ENCODE results near the gene SUCLG1. TPM values are rescaled to one million over a fixed set of nuclear protein-coding genes. Genes with fewer than 3 reads are reported as not detected.
A peak's percentile ranks its signal among the peaks of the same experiment; 100 is the strongest.

Gene SUCLG1
- 100 to 1,000 TPM; 224 to 777 (median 361) TPM for polyA plus RNA-seq
- long read RNA-seq, donor 1, result 0 reads
- long read RNA-seq, donor 2, transcript SUCLG1-205 (2 exons, 1,765 nt), result major isoform, 118 of 231 reads
- long read RNA-seq, donor 2, transcript SUCLG1-201 (9 exons, 1,475 nt), result minor isoform, 56 of 231 reads
- long read RNA-seq, donor 2, partial matches to known transcripts, result 56 of 231 reads
- long read RNA-seq, donor 2, other reads (novel, unspliced or antisense), result 0 of 231 reads
- long read RNA-seq, donor 3, transcript SUCLG1-201 (9 exons, 1,475 nt), result minor isoform, 73 of 460 reads
- long read RNA-seq, donor 3, transcript SUCLG1-205 (2 exons, 1,765 nt), result major isoform, 257 of 460 reads
- long read RNA-seq, donor 3, partial matches to known transcripts, result 126 of 460 reads
- long read RNA-seq, donor 3, other reads (novel, unspliced or antisense), result 0 of 460 reads
- long read RNA-seq, donor 4, transcript SUCLG1-205 (2 exons, 1,765 nt), result major isoform, 7 of 7 reads
- long read RNA-seq, donor 4, partial matches to known transcripts, result 0 of 7 reads
- long read RNA-seq, donor 4, other reads (novel, unspliced or antisense), result 0 of 7 reads
- long read RNA-seq, donor 5, transcript SUCLG1-205 (2 exons, 1,765 nt), result major isoform, 75 of 118 reads
- long read RNA-seq, donor 5, transcript SUCLG1-201 (9 exons, 1,475 nt), result minor isoform, 14 of 118 reads
- long read RNA-seq, donor 5, partial matches to known transcripts, result 27 of 118 reads
- long read RNA-seq, donor 5, other reads (novel, unspliced or antisense), result 0 of 118 reads
- long read RNA-seq, donor 6, transcript SUCLG1-205 (2 exons, 1,765 nt), result major isoform, 192 of 370 reads
- long read RNA-seq, donor 6, transcript SUCLG1-201 (9 exons, 1,475 nt), result minor isoform, 70 of 370 reads
- long read RNA-seq, donor 6, partial matches to known transcripts, result 98 of 370 reads
- long read RNA-seq, donor 6, other reads (novel, unspliced or antisense), result 7 of 370 reads
- long read RNA-seq, donor 7, result 0 reads
- long read RNA-seq, donor 8, partial matches to known transcripts, result 0 of 5 reads
- long read RNA-seq, donor 8, other reads (novel, unspliced or antisense), result 0 of 5 reads
- long read RNA-seq, donor 9, transcript SUCLG1-205 (2 exons, 1,765 nt), result major isoform, 46 of 96 reads
- long read RNA-seq, donor 9, transcript SUCLG1-201 (9 exons, 1,475 nt), result minor isoform, 29 of 96 reads
- long read RNA-seq, donor 9, partial matches to known transcripts, result 21 of 96 reads
- long read RNA-seq, donor 9, other reads (novel, unspliced or antisense), result 0 of 96 reads
- long read RNA-seq, donor 10, transcript SUCLG1-201 (9 exons, 1,475 nt), result minor isoform, 107 of 459 reads
- long read RNA-seq, donor 10, transcript SUCLG1-205 (2 exons, 1,765 nt), result major isoform, 223 of 459 reads
- long read RNA-seq, donor 10, partial matches to known transcripts, result 127 of 459 reads
- long read RNA-seq, donor 10, other reads (novel, unspliced or antisense), result 0 of 459 reads

DNA sequence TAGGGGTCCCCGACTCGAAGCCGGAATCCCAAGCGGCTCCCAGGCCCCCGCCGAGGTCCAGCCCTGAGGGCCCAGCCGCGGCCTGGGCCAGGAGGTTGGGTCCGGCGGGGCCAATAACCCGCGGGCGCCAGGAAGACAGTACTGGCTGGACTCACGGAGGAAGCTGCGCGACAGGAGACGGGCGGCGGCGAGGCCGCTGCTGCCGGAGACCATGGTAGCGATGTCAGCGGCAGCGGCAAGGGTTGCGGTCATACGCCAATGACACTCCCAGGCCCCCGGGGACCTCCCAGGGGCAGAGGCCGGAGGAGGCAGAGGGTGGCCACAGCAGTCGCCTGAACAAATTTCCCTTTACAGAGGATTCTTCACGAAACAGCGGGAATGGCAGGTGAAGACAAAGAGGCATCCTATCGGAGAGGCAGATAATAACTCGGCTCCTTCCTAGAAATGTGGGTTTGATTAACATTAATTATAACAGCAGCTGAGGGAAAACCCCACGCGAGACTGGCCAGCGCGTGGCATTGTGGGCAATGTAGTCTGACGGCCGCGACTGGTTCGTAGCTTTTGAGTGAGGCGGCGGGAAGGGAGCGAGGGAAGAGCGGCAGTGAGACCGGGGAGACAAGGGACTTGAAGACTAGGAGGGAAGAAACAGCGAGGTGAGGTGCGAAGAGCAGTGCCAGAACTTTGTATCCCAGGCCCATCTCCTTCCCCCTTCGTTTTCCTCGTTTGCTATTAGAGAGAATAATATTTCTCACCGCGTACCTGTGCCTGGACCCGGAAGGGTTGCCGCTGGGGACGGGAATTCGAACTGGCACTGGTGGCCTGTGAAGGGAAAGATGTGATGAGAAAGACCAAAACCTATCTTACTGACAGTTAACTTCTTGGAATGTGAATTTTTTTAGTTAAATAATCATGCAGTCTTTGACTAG is at the start of gene SUCLG1:
Gene SUCLG1, minus strand, starts transcription at position 263 of the 926 bp plus-strand sequence. Its CDS starts 11 bp downstream, at position 252.
- FAIRE-seq, result no peak
- peak within 1 kb of the TSS; percentile 72 to 97 (median 87) for H3K27ac ChIP-seq (ENCODE audit: low read depth in 1 of 3, low read length in 2 of 3)
- H3K4me3 ChIP-seq (ENCODE audit: low read depth in 1 of 3, low read length in 3 of 3), result peak within 1 kb of the TSS; percentile 87 to 90 (median 89)
- H3K27me3 ChIP-seq (ENCODE audit: control insufficient read depth in 3 of 3, insufficient read depth in 3 of 3, low read length in 3 of 3), result no peaks in the 10 kb centered on the region
- DNase-seq, result peak; percentile 89 to 95
- no peaks in the 10 kb centered on the region for H3K36me3 ChIP-seq (ENCODE audit: control insufficient read depth in 3 of 3, insufficient read depth in 2 of 3, low read depth in 1 of 3, low read length in 3 of 3)
- WGBS, 3 donors, result 0 to 1% (median 0%) methylated on average over 56 to 57 of the region's 57 CpGs
- peaks cover 3 to 34% (median 4%) of the 10 kb centered on the region in 3 donors for H3K4me1 ChIP-seq (ENCODE audit: control insufficient read depth in 3 of 3, insufficient read depth in 2 of 3, low read depth in 1 of 3, low read length in 2 of 3)
- H3K9me3 ChIP-seq (ENCODE audit: control insufficient read depth in 2 of 2, insufficient read depth in 1 of 2, low read depth in 1 of 2, low read length in 1 of 2), result no peaks in the 10 kb centered on the region

DNA sequence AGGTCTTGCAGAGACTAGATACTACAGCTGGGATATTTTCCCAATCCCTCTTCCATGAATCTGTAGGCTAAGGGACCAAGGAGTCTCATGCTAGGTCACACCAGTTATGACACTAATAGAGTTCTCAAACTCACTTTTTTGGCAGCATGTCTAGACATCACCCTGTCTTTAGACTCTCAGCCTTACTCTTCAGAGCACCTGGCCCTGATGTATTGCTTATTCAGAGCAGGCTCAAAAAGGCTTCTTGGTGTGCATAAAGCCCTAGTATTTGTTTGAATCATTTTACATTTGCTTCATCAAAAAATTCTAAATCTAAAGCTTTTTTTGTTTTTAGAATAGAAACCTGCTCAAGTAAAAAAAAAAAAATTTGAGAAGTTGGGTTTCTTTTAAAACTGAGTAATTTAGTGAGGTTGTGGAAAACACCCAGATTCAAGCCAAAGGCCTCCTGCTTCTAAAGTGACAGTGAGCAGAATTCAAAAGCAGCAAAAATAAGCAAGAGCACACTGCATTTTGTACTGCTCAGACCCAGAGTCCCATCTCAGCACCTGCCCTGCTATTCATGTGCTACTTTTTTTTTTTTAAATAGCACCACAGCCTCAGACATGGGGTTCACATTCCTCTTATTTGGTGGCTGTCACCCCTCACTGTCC is 39.2 kb upstream of the SUCLG1 start:
- H3K9me3 ChIP-seq (ENCODE audit: control insufficient read depth in 2 of 2, insufficient read depth in 1 of 2, low read depth in 1 of 2, low read length in 1 of 2), result no peaks in the 10 kb centered on the region
- no peak overlapping the region for H3K27ac ChIP-seq (ENCODE audit: low read depth in 1 of 3, low read length in 2 of 3)
- DNase-seq, result no peak
- peaks cover 0 to 2% (median 0%) of the 10 kb centered on the region in 3 donors for H3K36me3 ChIP-seq (ENCODE audit: control insufficient read depth in 3 of 3, insufficient read depth in 2 of 3, low read depth in 1 of 3, low read length in 3 of 3)
- no peaks in the 10 kb centered on the region for H3K4me1 ChIP-seq (ENCODE audit: control insufficient read depth in 3 of 3, insufficient read depth in 2 of 3, low read depth in 1 of 3, low read length in 2 of 3)
- no peak overlapping the region for H3K4me3 ChIP-seq (ENCODE audit: low read depth in 1 of 3, low read length in 3 of 3)
- no peak for FAIRE-seq
- H3K27me3 ChIP-seq (ENCODE audit: control insufficient read depth in 3 of 3, insufficient read depth in 3 of 3, low read length in 3 of 3), result no peaks in the 10 kb centered on the region

DNA sequence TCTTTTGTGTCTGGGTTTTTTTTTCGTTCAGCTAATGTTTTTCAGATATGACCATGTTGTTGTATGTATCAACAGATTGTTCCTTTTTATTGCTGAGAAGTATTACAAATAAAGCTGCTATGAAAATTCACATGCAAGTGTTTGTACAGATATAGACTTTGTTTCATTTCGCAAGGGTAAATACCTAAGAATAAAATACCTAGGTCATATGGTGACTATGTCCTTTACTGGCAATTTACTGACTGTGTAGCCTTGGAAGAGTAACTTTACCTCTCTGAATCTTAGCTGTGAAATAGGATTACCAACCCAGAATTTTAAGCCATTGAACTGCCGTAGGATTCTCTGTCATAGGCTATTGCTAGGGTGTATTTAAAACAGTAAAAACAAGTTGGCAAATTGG is 38.2 kb upstream of the SUCLG1 start:
- no peaks in the 10 kb centered on the region for H3K4me1 ChIP-seq (ENCODE audit: control insufficient read depth in 3 of 3, insufficient read depth in 2 of 3, low read depth in 1 of 3, low read length in 2 of 3)
- FAIRE-seq (no peak), DNase-seq (no peak)
- peaks cover 0 to 2% (median 0%) of the 10 kb centered on the region in 3 donors for H3K36me3 ChIP-seq (ENCODE audit: control insufficient read depth in 3 of 3, insufficient read depth in 2 of 3, low read depth in 1 of 3, low read length in 3 of 3)
- no peaks in the 10 kb centered on the region for H3K9me3 ChIP-seq (ENCODE audit: control insufficient read depth in 2 of 2, insufficient read depth in 1 of 2, low read depth in 1 of 2, low read length in 1 of 2)
- 73 to 89% (median 83%) methylated on average over 3 of the region's 3 CpGs for WGBS, 3 donors
- H3K27ac ChIP-seq (ENCODE audit: low read depth in 1 of 3, low read length in 2 of 3), result no peak overlapping the region
- H3K27me3 ChIP-seq (ENCODE audit: control insufficient read depth in 3 of 3, insufficient read depth in 3 of 3, low read length in 3 of 3), result no peaks in the 10 kb centered on the region
- H3K4me3 ChIP-seq (ENCODE audit: low read depth in 1 of 3, low read length in 3 of 3), result no peak overlapping the region

DNA sequence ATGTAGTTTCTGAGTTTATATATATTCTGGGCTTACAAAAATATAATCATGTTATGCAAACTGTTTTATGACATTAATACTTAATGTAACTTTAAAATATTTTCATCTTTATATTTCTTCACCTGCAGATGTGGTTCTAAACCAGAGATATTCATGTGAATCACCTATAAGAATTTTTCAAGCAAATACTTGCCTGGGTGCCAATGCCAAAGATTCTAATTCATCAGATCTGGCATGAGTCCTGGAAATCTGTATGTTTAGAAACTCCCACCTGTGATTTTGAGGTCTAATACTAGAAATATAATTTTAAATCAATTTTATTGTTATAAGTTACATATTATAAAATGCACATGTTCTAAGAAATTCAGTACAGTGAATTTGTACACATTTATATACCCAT is 37.3 kb upstream of the SUCLG1 start:
- FAIRE-seq, result no peak
- no peak for DNase-seq
- Histone ChIP-seq H3K36me3 (ENCODE audit: control insufficient read depth in 3 of 3, insufficient read depth in 2 of 3, low read depth in 1 of 3, low read length in 3 of 3) (peaks cover 0 to 2% (median 0%) of the 10 kb centered on the region in 3 donors), H3K9me3 (ENCODE audit: control insufficient read depth in 2 of 2, insufficient read depth in 1 of 2, low read depth in 1 of 2, low read length in 1 of 2) (no peaks in the 10 kb centered on the region), H3K4me3 (ENCODE audit: low read depth in 1 of 3, low read length in 3 of 3) (no peak overlapping the region), H3K27me3 (ENCODE audit: control insufficient read depth in 3 of 3, insufficient read depth in 3 of 3, low read length in 3 of 3) (no peaks in the 10 kb centered on the region), H3K4me1 (ENCODE audit: control insufficient read depth in 3 of 3, insufficient read depth in 2 of 3, low read depth in 1 of 3, low read length in 2 of 3) (no peaks in the 10 kb centered on the region), H3K27ac (ENCODE audit: low read depth in 1 of 3, low read length in 2 of 3) (no peak overlapping the region)

DNA sequence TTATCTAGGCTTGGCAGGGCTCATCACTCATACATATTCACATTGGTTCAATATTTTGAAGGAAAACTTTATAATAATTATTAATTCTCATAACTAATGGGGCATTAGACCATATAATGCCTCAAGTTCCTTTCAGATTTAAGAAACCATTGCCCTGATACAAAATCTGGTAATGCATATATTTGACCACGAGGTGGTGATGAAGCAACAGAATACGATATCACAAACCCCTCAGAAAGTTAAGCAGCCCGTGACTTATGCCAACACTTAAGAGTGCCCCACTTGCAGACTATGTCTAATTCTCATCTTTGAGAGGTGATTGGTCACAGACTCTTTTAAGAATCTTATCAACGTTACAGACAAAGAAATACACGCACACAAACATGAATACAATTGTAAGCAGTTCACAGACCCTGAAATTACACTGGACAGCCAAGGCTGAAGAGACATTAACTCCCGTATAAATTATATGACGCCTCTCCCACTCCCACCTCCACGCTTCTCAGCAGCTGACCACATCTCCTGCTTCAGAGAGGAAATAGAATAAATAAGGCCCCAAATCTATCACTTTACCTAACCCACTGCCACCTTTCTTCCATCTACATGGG is 36.6 kb upstream of the SUCLG1 start:
- Histone ChIP-seq H3K4me1 (ENCODE audit: control insufficient read depth in 3 of 3, insufficient read depth in 2 of 3, low read depth in 1 of 3, low read length in 2 of 3) (no peaks in the 10 kb centered on the region), H3K4me3 (ENCODE audit: low read depth in 1 of 3, low read length in 3 of 3) (no peak overlapping the region), H3K36me3 (ENCODE audit: control insufficient read depth in 3 of 3, insufficient read depth in 2 of 3, low read depth in 1 of 3, low read length in 3 of 3) (peaks cover 0 to 2% (median 0%) of the 10 kb centered on the region in 3 donors), H3K27me3 (ENCODE audit: control insufficient read depth in 3 of 3, insufficient read depth in 3 of 3, low read length in 3 of 3) (no peaks in the 10 kb centered on the region), H3K9me3 (ENCODE audit: control insufficient read depth in 2 of 2, insufficient read depth in 1 of 2, low read depth in 1 of 2, low read length in 1 of 2) (no peaks in the 10 kb centered on the region), H3K27ac (ENCODE audit: low read depth in 1 of 3, low read length in 2 of 3) (no peak overlapping the region)
- 15 to 24% (median 23%) methylated on average over 8 of the region's 8 CpGs for WGBS, 3 donors
- peak; percentile 87 for FAIRE-seq
- DNase-seq, result peak; percentile 74 to 75

DNA sequence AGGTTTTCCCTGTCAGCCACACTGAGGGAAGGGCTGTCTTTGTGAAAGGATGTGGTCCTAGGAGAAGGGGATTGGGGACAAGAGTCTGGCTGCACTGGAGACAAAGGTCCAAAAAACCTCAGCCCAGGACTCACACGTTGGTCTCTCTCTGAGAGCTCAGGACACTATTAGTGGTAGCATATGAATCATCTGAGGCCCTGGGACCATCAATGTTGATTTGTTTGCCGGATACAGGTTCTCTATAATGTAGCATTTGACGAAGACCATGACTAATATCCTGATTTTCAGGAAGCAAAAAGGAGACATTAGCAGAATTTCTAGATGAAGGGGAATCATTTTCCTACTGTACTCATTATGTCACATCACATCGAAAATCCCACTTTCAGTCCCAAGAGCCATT is 35.0 kb upstream of the SUCLG1 start:
- Histone ChIP-seq H3K4me3 (ENCODE audit: low read depth in 1 of 3, low read length in 3 of 3) (no peak overlapping the region), H3K27ac (ENCODE audit: low read depth in 1 of 3, low read length in 2 of 3) (no peak overlapping the region), H3K36me3 (ENCODE audit: control insufficient read depth in 3 of 3, insufficient read depth in 2 of 3, low read depth in 1 of 3, low read length in 3 of 3) (peaks cover 0 to 2% (median 0%) of the 10 kb centered on the region in 3 donors), H3K27me3 (ENCODE audit: control insufficient read depth in 3 of 3, insufficient read depth in 3 of 3, low read length in 3 of 3) (no peaks in the 10 kb centered on the region), H3K9me3 (ENCODE audit: control insufficient read depth in 2 of 2, insufficient read depth in 1 of 2, low read depth in 1 of 2, low read length in 1 of 2) (no peaks in the 10 kb centered on the region), H3K4me1 (ENCODE audit: control insufficient read depth in 3 of 3, insufficient read depth in 2 of 3, low read depth in 1 of 3, low read length in 2 of 3) (no peaks in the 10 kb centered on the region)
- DNase-seq, result no peak
- no peak for FAIRE-seq
- 76 to 83% (median 77%) methylated on average over 4 of the region's 4 CpGs for WGBS, 3 donors

DNA sequence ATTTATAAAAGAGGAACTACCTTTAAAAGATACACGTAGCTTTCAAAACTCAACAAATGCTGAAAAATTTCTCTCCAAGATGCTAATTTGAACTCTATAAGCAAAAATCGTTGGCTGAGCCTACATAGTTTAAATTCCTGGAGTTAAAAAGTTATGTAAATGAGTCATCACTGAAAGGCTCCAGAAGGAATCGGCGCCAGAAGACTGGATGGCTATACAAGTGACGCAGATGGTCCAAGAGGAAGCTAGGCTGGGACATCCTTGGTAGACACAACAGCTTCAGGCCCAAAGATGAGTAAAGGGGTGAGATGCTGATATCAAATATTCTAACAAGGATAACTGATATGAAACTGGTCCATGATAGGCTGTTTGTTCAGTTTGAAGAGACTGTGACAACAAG is 34.4 kb upstream of the SUCLG1 start:
- no peak overlapping the region for H3K4me3 ChIP-seq (ENCODE audit: low read depth in 1 of 3, low read length in 3 of 3)
- WGBS, 3 donors, result 64 to 81% (median 77%) methylated on average over 5 of the region's 5 CpGs
- no peak overlapping the region for H3K27ac ChIP-seq (ENCODE audit: low read depth in 1 of 3, low read length in 2 of 3)
- no peaks in the 10 kb centered on the region for H3K9me3 ChIP-seq (ENCODE audit: control insufficient read depth in 2 of 2, insufficient read depth in 1 of 2, low read depth in 1 of 2, low read length in 1 of 2)
- H3K36me3 ChIP-seq (ENCODE audit: control insufficient read depth in 3 of 3, insufficient read depth in 2 of 3, low read depth in 1 of 3, low read length in 3 of 3), result peaks cover 0 to 2% (median 0%) of the 10 kb centered on the region in 3 donors
- H3K4me1 ChIP-seq (ENCODE audit: control insufficient read depth in 3 of 3, insufficient read depth in 2 of 3, low read depth in 1 of 3, low read length in 2 of 3), result peaks cover 0 to 3% (median 0%) of the 10 kb centered on the region in 3 donors
- FAIRE-seq (no peak), DNase-seq (no peak)
- H3K27me3 ChIP-seq (ENCODE audit: control insufficient read depth in 3 of 3, insufficient read depth in 3 of 3, low read length in 3 of 3), result no peaks in the 10 kb centered on the region

Measured in small intestine (tissue), 16 donors.